ENCODE measurements around the gene SPAG8.

The SPAG8 gene

DNA sequence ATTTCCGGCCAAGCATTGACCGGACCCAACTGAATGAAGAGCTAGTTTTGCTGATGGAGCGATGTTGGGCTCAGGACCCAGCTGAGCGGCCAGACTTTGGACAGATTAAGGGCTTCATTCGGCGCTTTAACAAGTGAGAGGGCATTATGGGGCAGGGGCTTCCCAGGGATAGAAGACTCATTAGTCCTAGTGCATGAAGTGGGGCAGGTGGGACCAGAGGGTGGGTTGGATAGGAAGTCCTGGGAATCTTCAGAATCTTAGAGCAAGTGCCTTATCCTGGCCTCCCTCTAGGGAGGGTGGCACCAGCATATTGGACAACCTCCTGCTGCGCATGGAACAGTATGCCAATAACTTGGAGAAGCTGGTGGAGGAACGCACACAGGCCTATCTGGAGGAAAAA lies 6.0 kb downstream of the SPAG8 start:
- no peak for DNase-seq

DNA sequence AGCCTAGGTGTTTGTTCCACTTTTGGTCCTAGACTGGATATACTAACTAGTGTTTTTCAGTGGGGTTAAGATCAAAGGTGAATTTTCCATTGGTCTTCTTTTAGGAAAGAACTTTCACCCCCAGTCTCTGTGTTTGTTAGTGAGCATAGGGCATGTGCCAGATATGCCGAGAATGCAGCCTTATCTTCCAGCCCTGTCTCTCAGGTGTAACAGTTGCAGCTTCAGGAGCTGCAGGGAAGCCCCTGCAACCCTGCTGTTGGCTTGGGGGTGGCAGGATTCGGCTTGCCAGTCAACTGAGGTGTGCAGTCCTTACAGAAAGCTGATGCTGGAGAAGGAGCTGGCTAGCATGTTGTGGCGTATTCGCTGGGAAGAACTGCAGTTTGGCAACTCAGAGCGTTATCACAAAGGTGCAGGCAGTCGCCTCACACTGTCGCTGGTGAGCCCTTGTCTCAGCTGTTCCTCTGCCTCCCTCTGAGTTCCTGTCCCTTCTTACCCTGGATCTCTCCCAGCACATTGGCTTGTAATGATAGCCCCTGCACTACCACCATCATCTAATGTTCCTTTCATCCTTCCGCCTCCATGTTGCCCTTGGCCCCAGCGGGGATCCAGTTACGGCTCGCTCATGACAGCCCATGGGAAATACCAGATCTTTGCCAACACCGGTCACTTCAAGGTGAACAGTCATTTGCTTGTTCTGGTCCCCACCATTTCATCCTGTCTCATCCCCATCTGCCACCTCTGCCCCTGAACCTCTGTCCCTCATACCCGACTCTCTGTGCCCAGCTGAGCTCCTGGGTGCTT lies 10.5 kb downstream of the SPAG8 start:
- no peak for DNase-seq

DNA sequence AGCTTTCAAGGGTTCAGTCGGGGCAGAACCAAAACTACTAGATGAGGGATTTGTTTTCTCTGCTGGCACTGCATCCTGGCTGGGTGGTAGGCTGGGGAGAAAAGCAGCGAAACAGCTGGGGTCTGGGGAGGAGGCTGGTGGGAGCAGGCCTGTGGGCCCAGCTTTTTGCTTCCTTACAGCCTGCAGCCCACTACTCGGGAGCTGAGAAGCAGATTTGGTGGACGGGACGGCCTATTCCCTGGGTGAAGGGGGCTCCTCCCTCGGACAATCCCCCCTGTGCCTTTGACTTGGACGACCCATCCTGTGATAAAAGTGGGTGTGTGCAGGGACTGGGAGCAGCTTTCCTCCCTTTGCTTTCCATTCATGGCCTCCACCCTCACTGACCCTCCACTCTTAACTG lies 11.5 kb downstream of the SPAG8 start:
- DNase-seq, result no peak

DNA sequence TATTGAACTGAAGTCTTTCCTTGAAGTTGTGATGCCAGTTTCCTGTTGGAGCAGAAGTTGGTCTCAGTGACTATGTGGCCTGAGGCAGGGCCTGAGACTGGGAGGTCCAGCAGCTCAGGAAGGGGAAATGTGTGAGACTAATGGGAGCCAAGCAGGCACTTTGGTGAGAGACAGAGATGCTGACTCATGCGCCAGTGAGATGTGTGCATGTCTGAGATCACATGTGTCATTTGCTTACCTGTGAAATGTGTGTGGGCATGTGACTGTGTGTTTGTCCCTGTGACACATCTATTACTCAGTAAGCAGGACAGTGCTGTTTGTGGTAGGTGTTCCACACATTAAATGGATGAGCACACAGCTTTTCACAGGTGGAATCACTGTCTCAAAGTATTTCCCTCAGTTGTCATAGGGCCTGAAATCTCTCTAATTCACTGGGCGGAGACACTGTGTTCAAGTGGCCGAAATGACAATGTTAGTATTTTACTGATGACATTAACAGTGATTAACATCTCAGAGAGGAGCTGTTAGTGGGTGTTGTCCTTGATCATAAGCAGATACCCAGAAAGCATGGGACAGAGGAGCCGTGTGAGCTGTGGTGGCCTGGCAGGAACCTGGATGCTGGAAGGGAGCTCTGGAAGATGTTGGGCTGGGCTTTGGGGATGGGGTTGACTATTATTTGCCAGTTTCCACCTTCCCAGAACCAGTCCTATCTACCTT lies 13.2 kb downstream of the SPAG8 start:
- no peak for DNase-seq

DNA sequence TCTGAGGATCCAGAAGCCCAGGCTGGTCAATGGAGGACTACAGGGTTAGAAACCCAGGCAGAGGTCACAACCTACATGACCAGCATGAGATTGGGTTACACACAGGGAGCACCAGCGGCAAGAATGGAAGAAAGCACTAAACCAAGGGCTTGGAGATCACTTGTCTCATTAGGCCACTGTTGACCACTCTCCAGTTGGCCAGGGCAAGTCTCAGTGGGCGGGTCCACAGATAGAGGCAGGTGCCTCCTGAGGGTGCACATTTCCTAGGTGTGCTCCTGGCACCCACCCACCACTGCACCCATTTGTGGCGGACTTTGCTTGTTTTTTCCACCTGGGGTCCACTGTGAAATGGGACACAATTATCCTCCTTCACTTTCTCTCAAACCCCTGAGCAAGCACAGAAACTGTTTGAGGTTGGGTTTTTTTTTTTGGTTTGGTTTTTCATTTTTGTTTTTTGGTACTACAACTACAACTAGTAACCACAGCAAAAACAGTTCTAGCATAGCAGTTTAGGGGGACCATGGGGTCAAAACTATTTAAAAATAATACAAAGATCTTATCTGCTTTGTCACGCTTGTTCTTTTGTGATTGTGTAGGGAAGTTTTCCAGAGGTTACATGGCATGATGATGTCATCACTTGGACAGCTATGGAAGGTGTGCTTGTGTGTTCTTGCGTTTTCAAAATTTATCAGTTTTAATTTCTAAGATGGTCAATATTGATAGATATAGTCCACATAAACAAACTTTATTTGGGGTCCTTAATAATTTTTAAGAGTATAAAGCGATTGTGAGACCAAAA lies 14.6 kb downstream of the SPAG8 start:
- no peak for DNase-seq

DNA sequence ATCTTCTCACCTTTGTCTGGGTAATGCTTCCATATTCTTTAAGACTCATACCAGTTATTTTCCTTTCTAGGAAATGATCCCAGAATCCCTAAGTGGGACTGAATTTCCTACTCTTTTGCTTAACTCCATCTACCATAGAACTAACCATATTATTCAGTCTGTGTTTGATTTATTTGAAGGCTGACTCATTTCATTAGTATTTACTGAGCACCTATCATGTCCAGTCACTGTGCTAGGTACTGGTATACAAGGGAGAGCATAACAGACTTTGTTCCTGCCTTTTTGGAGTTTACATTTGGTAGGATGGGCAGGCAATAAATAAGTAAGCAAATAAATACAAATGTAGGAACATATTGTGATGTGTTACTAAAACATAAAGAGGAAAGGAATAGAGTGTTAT lies 16.4 kb downstream of the SPAG8 start:
- no peak for DNase-seq

DNA sequence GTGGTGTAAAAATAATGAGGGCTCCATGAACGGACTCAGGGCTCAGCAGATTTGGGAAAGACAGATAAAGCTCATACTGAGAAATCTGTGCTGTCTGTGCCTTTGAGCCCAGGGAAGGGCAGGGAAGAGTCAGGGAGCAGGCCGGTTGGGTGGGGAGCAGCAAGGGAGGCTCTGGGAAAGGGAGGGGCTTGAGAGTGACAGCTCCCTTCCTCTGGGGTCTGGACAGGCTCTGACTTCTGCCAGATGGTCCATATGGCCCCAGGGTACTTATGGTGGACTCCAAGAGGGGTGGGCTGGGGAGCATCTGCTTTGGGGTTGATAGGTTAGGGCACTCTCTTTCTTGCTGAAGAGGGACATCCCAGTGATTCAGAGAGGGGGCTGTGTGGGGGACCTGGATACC lies 18.6 kb downstream of the SPAG8 start:
- no peak for DNase-seq

DNA sequence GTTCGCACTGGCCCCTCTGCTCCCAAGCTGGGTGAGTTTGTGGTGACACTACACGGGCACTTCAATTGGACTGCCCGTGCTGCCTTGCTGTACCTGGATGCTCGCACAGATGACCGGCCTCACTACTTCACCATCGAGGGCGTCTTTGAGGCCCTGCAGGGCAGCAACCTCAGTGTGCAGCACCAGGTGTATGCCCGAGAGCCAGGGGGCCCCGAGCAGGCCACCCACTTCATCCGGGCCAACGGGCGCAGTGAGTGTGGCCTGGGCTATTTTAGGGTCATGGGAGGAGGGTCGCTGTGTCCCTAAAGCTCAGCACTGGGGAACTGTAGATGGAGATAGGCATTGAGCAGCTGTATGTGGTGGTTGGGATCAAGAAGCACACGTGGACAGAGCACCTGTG lies 19.2 kb downstream of the SPAG8 start:
- DNase-seq, result no peak

DNA sequence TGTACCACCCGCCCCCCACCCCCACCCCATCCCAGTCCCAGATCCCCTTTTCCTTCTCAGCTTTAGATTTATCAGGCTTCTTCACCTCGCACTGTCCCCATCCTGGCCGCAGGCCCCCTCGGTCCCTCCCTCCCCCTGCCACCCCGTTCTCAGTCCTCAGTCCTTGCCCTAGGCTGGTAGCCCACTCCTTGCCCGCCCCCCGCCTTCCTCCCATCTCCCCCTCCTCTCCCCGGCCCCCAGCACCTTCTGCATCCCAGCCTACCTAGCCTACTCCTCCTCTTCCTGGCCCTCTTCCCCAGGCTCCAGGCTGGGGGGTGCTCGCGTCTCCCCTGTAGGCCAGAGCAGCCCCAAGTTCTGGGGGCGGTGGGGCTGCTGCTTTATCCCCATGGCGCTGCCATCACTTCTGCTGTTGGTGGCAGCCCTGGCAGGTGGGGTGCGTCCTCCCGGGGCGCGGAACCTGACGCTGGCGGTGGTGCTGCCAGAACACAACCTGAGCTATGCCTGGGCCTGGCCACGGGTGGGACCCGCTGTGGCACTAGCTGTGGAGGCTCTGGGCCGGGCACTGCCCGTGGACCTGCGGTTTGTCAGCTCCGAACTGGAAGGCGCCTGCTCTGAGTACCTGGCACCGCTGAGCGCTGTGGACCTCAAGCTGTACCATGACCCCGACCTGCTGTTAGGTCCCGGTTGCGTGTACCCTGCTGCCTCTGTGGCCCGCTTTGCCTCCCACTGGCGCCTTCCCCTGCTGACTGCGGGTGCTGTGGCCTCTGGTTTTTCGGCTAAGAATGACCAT lies 19.8 kb downstream of the SPAG8 start:
- DNase-seq, result no peak

DNA sequence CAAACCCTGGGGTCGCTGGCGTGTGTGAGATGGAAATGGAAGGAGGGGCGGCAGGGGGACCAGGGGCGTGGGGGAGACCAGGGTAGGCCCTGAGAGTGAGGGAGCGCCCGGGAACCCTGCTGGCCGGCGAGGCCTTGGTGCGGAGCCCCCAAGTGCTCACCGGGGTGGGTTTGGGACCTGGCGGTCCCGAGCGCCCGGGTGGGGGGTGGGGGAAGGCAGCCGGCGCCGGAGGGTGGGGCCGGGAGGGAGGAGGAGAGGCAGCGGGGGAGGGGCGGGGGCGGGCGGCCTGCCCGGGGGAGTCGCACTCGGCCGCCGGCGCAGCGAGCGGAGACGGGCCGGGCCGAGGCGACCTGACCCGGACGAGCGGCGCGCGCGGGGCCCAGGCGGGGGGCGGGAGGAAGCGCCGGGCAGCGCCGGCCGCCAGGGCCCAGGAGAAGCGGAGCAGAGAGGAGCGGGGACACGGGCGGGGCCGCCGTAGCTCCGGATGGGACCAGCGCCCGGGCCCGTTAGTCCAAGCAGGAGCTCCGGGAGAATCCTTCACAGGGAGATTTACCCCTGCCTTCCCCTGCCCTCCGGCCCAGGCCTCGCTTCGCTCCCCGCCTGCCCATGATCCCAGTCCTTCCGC lies 20.7 kb downstream of the SPAG8 start, which contains the start of gene NPR2:
Gene NPR2, plus strand, starts transcription at position 295 of the 625 bp plus-strand sequence. CDS start 818 bp downstream, outside the sequence.
- DNase-seq, result no peak

DNA sequence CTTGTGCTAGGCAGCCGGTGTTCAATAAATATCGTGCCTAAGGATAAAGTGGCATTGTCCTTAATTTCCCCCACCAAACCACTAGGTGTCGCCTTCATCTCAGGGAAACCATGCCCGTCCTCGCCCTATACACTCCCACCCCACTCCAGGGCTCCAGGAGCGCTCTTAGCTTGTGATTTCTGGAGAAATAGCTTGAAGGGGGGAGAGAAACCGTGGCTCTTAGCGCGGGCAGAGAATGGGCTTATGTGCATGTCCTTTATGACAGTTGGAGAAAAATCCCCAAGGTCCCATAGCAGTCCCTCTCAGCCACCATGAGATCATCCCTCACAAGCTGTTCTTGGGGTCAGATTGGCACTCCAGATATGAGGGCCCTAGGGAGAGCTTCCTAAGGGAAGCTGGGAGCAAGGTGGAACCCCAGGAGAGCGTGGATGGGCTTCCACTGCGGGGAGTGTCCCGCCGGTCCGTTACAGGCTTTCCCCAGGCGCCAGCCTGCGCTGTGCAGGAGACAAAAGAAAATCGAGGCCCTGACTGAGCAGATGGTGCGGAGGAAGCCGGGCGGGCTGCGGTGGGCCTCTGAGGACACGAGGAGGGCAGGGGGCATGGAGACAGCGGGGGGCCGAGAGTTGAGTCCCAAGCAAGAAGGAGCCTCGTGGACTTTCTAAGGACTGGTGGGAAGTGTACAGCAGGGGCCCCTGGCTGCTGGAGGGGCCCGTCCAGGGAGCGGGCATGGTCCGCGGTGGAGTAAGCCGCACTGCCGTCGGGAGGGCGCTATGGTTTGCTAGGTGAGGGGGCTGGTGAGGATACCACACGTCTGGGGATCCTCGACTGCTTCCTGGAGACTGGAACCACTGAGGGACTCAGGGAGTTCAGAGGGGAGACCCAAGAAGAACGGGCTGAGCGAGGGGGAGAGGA lies 21.4 kb downstream of the SPAG8 start:
- DNase-seq, result peak; percentile 67

DNA sequence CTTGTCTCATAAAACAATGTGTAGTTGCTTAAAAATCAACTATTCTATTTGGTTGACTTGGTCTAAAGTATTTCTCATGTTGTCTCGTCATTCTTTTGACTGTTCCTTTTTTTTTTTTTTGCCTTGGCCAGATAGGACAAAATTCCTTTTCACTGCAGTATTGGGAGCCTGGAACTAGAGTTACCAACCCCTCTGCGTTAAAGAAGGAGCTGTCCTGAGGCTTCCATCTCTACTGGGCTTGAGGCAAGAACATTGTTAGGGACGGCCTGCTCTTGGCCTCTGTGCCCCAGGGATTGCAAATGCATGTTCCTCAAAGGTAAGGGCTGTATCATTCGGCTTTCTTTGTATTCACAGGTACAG lies 22.1 kb downstream of the SPAG8 start:
- no peak for DNase-seq

DNA sequence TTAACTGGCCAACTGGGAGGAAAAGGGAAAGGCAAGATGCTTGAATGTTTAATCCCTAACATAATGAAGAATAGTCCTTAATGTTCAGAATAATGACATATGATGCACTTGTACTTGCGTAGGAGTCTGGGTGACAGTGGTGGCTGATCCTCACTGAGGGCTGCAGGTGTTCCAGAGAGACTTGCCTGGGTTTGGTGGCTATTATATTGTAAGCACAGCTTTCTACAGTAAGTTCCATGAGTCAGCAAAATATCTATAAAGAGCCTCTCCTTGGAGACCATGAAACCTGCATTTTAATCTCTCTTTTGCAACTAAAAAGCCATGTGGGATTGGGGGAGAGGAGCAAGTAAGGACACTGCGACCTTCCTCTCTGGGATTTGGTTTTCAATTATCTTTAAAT lies 22.5 kb downstream of the SPAG8 start:
- DNase-seq, result no peak

DNA sequence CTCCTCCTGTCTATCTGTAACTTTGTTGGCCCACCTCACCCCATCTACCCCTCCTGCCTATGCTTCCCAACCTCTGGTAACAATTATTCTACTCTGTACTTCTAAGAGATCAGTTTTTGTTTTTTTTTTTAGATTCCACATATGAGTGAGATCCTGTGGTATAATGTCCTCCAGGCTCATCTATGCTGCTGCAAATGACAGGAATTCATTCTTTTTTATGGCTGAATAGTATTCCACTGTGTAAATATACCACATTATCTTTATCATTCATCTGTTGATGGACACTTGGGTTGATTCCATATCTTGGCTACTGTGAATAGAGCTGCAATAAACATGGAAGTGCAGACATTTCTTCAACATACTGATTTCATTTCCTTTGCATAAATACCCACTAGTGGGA lies 28.6 kb downstream of the SPAG8 start:
- DNase-seq, result no peak

DNA sequence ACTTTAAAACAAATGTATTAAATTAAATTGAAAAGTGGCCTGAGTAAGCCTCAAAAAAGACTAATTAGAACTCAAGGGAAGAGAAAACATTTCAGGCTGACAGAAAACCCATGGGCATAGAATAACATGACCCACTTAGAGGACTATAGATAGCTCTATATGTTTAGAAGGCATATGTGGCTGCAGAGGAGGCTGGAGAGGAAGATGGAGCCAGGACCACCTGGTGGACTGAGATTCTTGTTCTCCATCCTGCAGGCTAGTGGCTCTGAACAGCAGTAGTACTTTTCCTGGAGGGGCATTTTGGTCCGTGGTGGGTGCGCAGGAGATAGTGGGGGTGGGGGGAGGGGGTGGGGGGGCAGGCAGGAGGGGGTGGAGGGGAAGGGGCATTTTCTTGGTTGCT lies 31.0 kb downstream of the SPAG8 start:
- DNase-seq, result no peak

DNA sequence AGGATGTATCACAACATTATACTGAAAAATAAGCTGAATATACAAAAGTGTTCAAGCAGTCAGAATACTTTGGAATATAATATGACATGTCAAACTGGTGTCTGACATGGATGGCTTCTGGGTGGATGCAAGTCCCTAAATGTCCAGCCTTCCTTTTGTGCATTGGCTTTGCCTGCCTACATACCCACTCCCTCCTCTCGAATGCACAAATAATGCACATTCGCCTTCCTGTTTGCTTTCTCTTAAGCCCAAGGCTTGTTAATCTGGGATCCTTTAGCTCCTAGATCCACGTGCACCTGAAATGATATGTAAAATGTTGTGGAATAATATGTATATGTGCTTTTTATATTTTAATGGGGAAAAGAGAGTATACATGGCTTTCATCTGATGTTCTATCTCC lies 33.6 kb downstream of the SPAG8 start:
- DNase-seq, result no peak

DNA sequence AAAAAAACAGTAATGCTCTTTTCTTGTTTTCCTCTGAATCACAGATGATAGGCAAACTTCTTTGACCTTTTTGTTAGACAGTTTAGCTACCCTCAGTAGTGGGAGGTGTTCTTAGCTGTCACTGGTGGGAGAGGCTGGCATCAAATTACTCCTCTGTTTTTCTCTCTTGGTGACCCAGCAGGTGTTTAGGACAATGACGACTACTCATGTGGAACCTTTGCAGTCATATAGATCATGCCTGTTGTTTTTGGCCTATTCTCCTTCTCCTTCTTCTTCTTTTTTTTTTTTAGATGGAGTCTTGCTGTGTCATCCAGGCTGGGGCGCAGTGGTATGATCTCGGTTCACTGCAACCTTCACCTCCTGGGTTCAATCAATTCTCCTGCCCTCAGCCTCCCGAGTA lies 36.0 kb downstream of the SPAG8 start:
- DNase-seq, result no peak

DNA sequence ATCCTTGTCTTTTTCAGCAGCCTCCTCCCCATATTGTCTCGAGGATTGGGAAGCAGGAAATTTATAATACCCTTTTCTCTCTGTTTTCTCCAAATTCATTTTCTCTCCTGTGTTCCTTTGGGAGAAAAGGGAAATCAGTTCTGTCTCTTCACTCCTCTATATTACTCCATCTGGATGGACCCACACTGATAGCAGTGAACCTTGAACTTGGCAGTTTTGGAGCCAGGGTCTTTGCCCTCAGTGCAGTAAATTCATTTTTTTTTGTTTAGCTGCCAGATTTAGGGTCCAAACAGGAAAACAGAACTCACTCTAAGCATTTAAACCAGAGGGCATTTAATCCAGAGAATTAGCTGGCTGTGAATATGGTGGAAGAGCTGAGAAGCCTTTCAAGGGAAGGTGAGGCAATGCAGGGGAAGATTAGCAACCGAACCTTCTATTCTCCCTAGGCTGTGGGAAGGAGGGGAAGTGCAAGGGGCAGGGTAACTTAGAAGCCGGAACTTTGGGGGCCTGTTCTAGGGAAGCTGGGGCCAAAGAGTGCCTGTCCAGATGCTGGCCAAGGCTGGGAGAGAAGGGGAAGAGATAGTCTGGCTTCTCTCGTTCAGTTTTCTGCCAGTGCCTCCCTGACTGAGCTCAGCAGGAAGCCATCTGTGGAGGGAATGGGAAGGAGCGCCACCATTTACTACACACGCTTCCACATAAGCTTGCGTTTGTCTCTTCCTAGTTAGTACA lies 37.0 kb downstream of the SPAG8 start:
- DNase-seq, result no peak

DNA sequence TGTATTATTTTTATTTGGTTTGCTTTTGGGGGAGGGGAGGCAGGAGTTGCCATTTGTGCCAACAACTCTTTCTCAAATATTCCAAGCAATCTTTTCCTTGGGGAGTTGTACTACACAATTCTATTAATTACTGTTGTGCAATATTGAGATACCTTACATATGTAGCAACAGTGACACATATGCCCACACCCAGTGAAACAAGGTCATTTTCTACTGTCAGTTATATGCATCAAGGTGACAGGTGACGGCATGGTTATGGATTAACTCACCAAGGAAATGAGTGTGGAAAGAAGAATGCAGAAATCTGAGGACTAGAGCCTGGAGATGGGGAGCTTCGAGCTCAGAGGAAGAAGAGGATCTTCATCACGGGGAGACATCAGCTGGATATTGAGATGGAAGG lies 40.1 kb downstream of the SPAG8 start:
- no peak for DNase-seq

DNA sequence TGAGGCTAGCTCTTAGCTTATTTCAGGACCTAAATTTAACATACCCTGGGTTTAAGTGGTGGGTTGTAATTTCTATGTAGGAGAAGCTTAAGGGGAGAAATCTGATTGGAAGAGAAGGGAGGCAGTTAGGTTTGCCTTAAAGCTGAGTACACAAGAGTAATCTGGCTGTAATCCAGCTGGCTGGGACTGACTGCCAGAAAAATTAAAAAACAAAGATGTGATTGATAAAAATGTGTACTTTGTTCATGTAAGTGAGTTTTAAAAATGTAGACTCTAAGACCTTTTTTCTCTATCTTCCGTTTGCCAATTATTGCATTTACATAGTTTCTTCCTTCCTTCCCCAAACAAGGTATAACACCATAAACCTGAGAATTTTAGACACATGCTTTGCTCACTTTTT lies 40.5 kb downstream of the SPAG8 start:
- DNase-seq, result no peak

DNA sequence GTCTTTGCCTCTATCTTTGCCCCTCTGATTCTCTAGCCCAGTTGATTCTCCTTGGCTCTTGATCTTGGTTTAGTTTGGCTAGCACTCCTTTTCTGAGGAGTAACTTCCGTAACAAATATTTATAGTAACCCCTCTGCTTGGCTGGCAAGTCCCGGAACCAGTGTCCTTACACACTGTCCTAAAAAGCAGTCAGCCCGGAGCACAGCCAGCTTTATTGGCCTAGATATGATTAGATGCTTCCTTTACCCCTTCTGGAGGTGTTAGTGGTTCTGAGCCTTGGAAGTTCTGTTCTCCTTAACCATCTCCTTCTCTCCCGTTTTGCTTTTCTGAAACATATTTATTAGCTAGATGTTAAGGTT lies 41.0 kb downstream of the SPAG8 start:
- DNase-seq, result no peak

All from activated CD8-positive, alpha-beta memory T cell treated with anti-CD3 and anti-CD28 coated beads, Interleukin-2, amount 50 U/mL, for 48 hours (primary cell).